K562 (cell line): ENCODE results near the gene ZBTB39. TPM values are rescaled to one million over a fixed set of nuclear protein-coding genes. Genes with fewer than 3 reads are reported as not detected.

ENCODE experiments used
- ARID3A ChIP-seq: IDR thresholded peaks from 2 replicates; pipeline ENCODE4 v1.6.1; 2012; ENCODE audit warnings: low read depth, low read length, improper control_type of control experiment, borderline replicate concordance
- CBX2 ChIP-seq: fragments of 200-600 bp; sonication (generic); IDR thresholded peaks from one replicate; pipeline ENCODE4 v1.6.1; 2012; ENCODE audit warnings: mild to moderate bottlenecking, low read length, inconsistent platforms; ENCODE audit not compliant: insufficient read depth, poor library complexity, severe bottlenecking
- COPS2 ChIP-seq: fragments of 450-650 bp; conservative IDR thresholded peaks from 2 replicates; pipeline ENCODE4 v1.6.1; 2016; ENCODE audit warnings: mild to moderate bottlenecking, moderate library complexity
- DDX20 ChIP-seq: fragments of 450-650 bp; IDR thresholded peaks from 2 replicates; pipeline ENCODE4 v1.6.1; 2016; ENCODE audit warnings: missing genetic modification characterization, low read depth, mild to moderate bottlenecking, missing compliant biosample characterization, moderate library complexity
- ELK1 ChIP-seq: sonication (generic); formaldehyde crosslinking; IDR thresholded peaks from 2 replicates; pipeline ENCODE4 v1.8.1; 2022; ENCODE audit warnings: missing genetic modification reagents
- GATAD2A ChIP-seq: fragments of 450-650 bp; IDR thresholded peaks from 2 replicates; pipeline ENCODE4 v1.6.1; 2017
- HDAC2 ChIP-seq: fragments of 450-650 bp; IDR thresholded peaks from 2 replicates; pipeline ENCODE4 v1.6.1; 2016; ENCODE audit warnings: mild to moderate bottlenecking
- HDAC8 ChIP-seq: fragments of 450-650 bp; IDR thresholded peaks from 2 replicates; pipeline ENCODE4 v1.6.1; 2016; ENCODE audit warnings: mild to moderate bottlenecking, missing genetic modification characterization, moderate library complexity, missing compliant biosample characterization
- LCOR ChIP-seq: sonication (generic); formaldehyde crosslinking; IDR thresholded peaks from 2 replicates; pipeline ENCODE4 v1.8.0; 2022; ENCODE audit warnings: mild to moderate bottlenecking, missing genetic modification reagents
- NR2C1 ChIP-seq, 2 experiments: fragments of 450-650 bp; IDR thresholded peaks; 2 replicates each; pipeline ENCODE4 v1.6.1; 2017; ENCODE audit warnings: mild to moderate bottlenecking in 2 of 2, antibody characterized with exemption in 1 of 2, inconsistent platforms in 1 of 2, missing compliant biosample characterization in 1 of 2, missing genetic modification characterization in 1 of 2
- NR2F6 ChIP-seq: fragments of 450-650 bp; formaldehyde crosslinking; IDR thresholded peaks from 2 replicates; pipeline ENCODE4 v1.4.0; 2020; ENCODE audit warnings: mild to moderate bottlenecking
- PHB2 ChIP-seq: fragments of 450-650 bp; IDR thresholded peaks from 2 replicates; pipeline ENCODE4 v1.6.1; 2017; ENCODE audit warnings: low read depth
- PML ChIP-seq: IDR thresholded peaks from 2 replicates; pipeline ENCODE4 v1.6.1; 2012; ENCODE audit warnings: low read length, inconsistent platforms
- POLR2B ChIP-seq: fragments of 450-650 bp; IDR thresholded peaks from 2 replicates; pipeline ENCODE4 v1.6.1; 2018; ENCODE audit warnings: low read depth; ENCODE audit not compliant: partially characterized antibody
- POU5F1 ChIP-seq: fragments of 150-350 bp; IDR thresholded peaks from 2 replicates; pipeline ENCODE4 v1.6.1; 2014; ENCODE audit warnings: borderline replicate concordance, low read length, low read depth, mild to moderate bottlenecking; ENCODE audit not compliant: partially characterized antibody
- RBFOX2 ChIP-seq: fragments of 200-400 bp; formaldehyde crosslinking; IDR thresholded peaks from 2 replicates; pipeline ENCODE4 v1.6.1; 2017; ENCODE audit warnings: low read depth, mild to moderate bottlenecking, low read length, moderate library complexity
- TCF7L2 ChIP-seq: fragments of 150-350 bp; IDR thresholded peaks from 2 replicates; pipeline ENCODE4 v1.6.1; 2016; ENCODE audit warnings: low read depth, mild to moderate bottlenecking, low read length, moderate library complexity
- ZBTB1 ChIP-seq: sonication (generic); formaldehyde crosslinking; IDR thresholded peaks from 2 replicates; pipeline ENCODE4 v1.8.1; 2023; ENCODE audit warnings: missing genetic modification reagents, low read depth, mild to moderate bottlenecking, borderline replicate concordance
- ZNF57 ChIP-seq: fragments of 450-650 bp; formaldehyde crosslinking; IDR thresholded peaks from 2 replicates; pipeline ENCODE4 v1.4.0; 2020; ENCODE audit warnings: mild to moderate bottlenecking, moderate library complexity
- ZNF717 ChIP-seq: fragments of 250-450 bp; sonication (Bioruptor Pico); IDR thresholded peaks from 2 replicates; pipeline ENCODE4 v1.5.0; 2021
- ZSCAN32 ChIP-seq: fragments of 450-650 bp; formaldehyde crosslinking; IDR thresholded peaks from 2 replicates; pipeline ENCODE4 v1.4.0; 2020; ENCODE audit warnings: mild to moderate bottlenecking, moderate library complexity
- polyA plus RNA-seq, 8 experiments: library from polyadenylated mRNA; depleted of rRNA in 4 of 8; stranded (reverse) in 5 of 8; unstranded in 3 of 8; fragments of >200 nt; fragmentation: Nextera tagmentation in 2 of 8; fragmentation: Illumina TruSeq in 1 of 8; extraction: Ambion mirVana in 2 of 8; extraction: Trizol in 1 of 8; gene quantifications; 2 replicates each; pipeline versions ENCODE4 v1.2.1 to v1.2.3, GENCODE V29; 2011 to 2014; ENCODE audit warnings: inconsistent platforms in 1 of 8, missing spikeins in 1 of 8
- total RNA-seq, 7 experiments: library from RNA; depleted of rRNA in 6 of 7; stranded (reverse); fragments of >200 nt in 6 of 7; fragmentation: Illumina TruSeq in 2 of 7; extraction: Trizol in 2 of 7; gene quantifications; 2 replicates each; pipeline versions ENCODE4 v1.2.1 to v1.2.3, GENCODE V29; 2011 to 2021; ENCODE audit warnings: low replicate concordance in 1 of 7
- TF ChIP-seq, protein P1 (sequence below), 3 experiments: IDR thresholded peaks in 2 of 3; conservative IDR thresholded peaks in 1 of 3; 2 replicates each; pipeline ENCODE4 v1.5.1; 2011 to 2012; ENCODE audit warnings: low read length in 3 of 3, mild to moderate bottlenecking in 3 of 3, control low read depth in 2 of 3, improper control_type of control experiment in 1 of 3, inconsistent platforms in 1 of 3, low read depth in 1 of 3, mixed read lengths in 1 of 3, moderate library complexity in 1 of 3; ENCODE audit not compliant: insufficient read depth in 2 of 3
- TF ChIP-seq, protein P2 (sequence below): fragments of 450-650 bp; formaldehyde crosslinking; conservative IDR thresholded peaks from 2 replicates; pipeline ENCODE4 v1.4.0; 2022; ENCODE audit warnings: mild to moderate bottlenecking, missing genetic modification characterization

The ZBTB39 gene
- total and polyA plus RNA-seq, 9 of the 15 experiments (the other 6 are each of a cell fraction or from before 2014, with no cell fraction given), result 3.3 to 13.3 (median 8.6) TPM

GRCh38 chr12:57039016-57039798 is 32.9 kb upstream of the ZBTB39 start (continued):
- TF ChIP-seq LCOR (CRISPR knock-in tag) (no peak), COPS2 (no peak), ARID3A (no peak), POLR2B (no peak), ZNF717 (CRISPR knock-in tag) (no peak), ELK1 (no peak), ZBTB1 (CRISPR knock-in tag) (no peak), PHB2 (peak; percentile 33; the same call in 1 of the 2 replicates), CBX2 (no peak), PML (peak; percentile 87), RBFOX2 (no peak), ZNF57 (no peak), DDX20 (no peak), NR2C1 (IDR thresholded peaks at IDR 0.05) (no peak), NR2C1 (tag; IDR thresholded peaks at IDR 0.05) (no peak), HDAC2 (no peak), POU5F1 (no peak), GATAD2A (no peak), ZSCAN32 (CRISPR knock-in tag) (no peak), TCF7L2 (no peak), NR2F6 (CRISPR knock-in tag) (no peak), HDAC8 (tag) (no peak)
- TF ChIP-seq, protein P1, sequence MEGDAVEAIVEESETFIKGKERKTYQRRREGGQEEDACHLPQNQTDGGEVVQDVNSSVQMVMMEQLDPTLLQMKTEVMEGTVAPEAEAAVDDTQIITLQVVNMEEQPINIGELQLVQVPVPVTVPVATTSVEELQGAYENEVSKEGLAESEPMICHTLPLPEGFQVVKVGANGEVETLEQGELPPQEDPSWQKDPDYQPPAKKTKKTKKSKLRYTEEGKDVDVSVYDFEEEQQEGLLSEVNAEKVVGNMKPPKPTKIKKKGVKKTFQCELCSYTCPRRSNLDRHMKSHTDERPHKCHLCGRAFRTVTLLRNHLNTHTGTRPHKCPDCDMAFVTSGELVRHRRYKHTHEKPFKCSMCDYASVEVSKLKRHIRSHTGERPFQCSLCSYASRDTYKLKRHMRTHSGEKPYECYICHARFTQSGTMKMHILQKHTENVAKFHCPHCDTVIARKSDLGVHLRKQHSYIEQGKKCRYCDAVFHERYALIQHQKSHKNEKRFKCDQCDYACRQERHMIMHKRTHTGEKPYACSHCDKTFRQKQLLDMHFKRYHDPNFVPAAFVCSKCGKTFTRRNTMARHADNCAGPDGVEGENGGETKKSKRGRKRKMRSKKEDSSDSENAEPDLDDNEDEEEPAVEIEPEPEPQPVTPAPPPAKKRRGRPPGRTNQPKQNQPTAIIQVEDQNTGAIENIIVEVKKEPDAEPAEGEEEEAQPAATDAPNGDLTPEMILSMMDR (IDR thresholded peaks at IDR 0.05 in 2 of 3, conservative IDR thresholded peaks at IDR 0.05 in 1 of 3; ENCODE audit: insufficient read depth in 2 of 3, low read depth in 1 of 3, low read length in 3 of 3), result no peak; a peak in 1 of 6 replicates
- TF ChIP-seq, protein P2, sequence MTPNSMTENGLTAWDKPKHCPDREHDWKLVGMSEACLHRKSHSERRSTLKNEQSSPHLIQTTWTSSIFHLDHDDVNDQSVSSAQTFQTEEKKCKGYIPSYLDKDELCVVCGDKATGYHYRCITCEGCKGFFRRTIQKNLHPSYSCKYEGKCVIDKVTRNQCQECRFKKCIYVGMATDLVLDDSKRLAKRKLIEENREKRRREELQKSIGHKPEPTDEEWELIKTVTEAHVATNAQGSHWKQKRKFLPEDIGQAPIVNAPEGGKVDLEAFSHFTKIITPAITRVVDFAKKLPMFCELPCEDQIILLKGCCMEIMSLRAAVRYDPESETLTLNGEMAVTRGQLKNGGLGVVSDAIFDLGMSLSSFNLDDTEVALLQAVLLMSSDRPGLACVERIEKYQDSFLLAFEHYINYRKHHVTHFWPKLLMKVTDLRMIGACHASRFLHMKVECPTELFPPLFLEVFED (CRISPR knock-in tag), result no peak
